GM12801 (cell line): ENCODE measurements around the gene TSPAN31.

Source experiments
- CTCF ChIP-seq: IDR thresholded peaks from one replicate; pipeline ENCODE4 v1.5.1; 2011; ENCODE audit warnings: control low read depth; ENCODE audit not compliant: insufficient read length; ENCODE audit errors: extremely low read depth

Gene TSPAN31

GRCh38 chr12:57779736-57780135 lies 34.9 kb downstream of the TSPAN31 start:
- no peak for TF ChIP-seq CTCF

- no peak for TF ChIP-seq CTCF
These were observed 35.6 kb downstream of the TSPAN31 start for GRCh38 chr12:57780284-57780897.

- TF ChIP-seq CTCF, result no peak
These were observed 36.4 kb downstream of the TSPAN31 start for GRCh38 chr12:57781244-57781643.

- no peak for TF ChIP-seq CTCF
These were observed 37.0 kb downstream of the TSPAN31 start for GRCh38 chr12:57781801-57782200.

- TF ChIP-seq CTCF, result no peak
These were observed 37.4 kb downstream of the TSPAN31 start for GRCh38 chr12:57782243-57782607.

GRCh38 chr12:57782608-57783465 lies 38.0 kb downstream of the TSPAN31 start, which contains the start of gene TSFM:
TSFM (plus strand) TSS chr12:57782787; CDS start chr12:57782802, 15 bp downstream.
- TF ChIP-seq CTCF, result peak; percentile 59

- TF ChIP-seq CTCF, result no peak
These were observed 38.6 kb downstream of the TSPAN31 start for GRCh38 chr12:57783466-57783801.
